KBM-7 (cell line): ENCODE data around the gene PPP1R9A.

Experiments used
- DNase-seq: peaks from one replicate; pipeline ENCODE4 v3.0.0-alpha.2; 2015
- in situ Hi-C: fragments of 300-500 bp; cut with MboI; formaldehyde crosslinking; loops from 2 replicates; pipeline ENCODE4 v1.14.3; 2020; ENCODE audit warnings: low sequenced_read_pairs, low pct_unique_long_range_greater_than_20kb, mixed read lengths

Gene PPP1R9A

DNA sequence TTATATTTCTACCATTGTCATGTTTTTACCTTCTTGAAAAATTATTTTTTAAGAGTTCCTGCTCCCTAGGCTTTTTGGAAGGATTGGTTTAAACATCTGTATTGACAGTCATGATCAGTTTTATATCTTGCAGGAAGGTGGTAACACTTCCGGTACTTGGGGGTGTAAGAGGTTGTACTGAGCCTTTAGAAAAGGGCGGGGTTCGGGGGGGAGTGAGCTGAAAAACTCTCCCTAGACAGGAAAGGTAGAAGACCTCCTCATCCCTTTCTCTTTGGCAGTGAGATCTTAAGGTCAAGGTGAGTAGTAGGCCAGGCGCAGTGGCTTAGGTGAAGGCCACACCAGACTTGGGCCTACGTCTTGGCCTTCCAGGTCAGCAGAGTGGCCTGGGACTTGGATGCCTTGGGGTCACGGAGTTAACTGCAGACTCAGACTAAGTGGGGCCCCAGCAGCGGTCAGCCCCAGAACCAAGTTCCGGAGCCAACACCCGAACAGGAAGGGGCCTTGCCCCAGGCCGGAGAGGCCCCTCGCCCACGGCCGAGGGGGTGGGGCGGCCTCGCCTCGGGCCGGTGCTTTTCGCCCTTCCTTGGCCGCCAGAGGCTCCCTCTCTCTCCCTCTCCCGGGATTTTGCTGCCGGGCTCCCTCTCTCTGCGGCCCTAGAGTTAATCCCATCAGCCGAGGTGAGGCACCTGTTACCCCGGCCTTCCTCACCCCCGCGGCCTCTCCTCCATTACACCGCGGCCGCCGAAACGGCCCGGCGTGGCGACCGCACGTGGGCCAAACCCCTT, at the start of gene PPP1R9A:
Gene PPP1R9A (plus strand): TSS at position 569 of the 785 bp plus-strand sequence. CDS start 2,520 bp downstream, outside the sequence.
- peak; percentile 3 for DNase-seq
- in situ Hi-C loops, result no loop called here

DNA sequence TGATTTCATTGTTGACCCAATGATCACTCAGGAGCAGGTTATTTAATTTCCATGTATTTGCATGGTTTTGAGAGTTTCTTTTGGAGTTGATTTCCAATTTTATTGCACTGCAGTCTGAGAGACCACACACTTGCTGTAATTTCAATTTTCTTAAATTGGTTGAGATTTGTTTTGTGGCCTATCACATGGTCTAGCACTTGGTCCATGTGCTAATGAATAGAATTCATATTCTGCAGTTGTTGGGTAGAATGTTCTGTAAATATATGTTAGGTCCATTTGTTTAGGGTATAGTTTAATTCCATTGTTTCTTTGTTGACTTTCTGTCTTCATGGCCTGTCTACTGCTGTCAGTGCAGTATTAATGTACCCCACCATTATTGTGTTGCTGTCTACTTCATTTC, 36.3 kb upstream of the PPP1R9A start:
- no peak for DNase-seq
- in situ Hi-C loops, result no loop called here

DNA sequence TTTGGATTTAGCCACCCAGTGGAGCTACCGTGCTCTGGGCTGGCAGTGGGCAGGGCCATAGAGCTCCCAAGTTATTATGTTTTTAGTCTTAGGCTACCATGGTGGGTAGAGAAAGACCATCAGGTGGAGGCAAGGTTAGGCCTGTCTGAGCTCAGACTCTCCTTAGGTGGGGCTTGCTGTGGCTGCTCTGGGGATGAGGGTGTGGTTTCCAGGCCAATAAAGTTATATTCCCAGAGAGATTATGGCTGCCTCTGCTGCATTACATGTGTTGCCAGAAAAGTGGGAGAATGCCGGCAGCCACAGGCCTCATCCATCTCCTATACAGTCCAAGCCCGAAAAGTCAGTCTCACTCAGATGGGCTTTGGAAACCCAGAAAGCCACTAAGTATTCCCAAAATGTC, 34.2 kb upstream of the PPP1R9A start:
- in situ Hi-C loops, result no loop called here
- no peak for DNase-seq

DNA sequence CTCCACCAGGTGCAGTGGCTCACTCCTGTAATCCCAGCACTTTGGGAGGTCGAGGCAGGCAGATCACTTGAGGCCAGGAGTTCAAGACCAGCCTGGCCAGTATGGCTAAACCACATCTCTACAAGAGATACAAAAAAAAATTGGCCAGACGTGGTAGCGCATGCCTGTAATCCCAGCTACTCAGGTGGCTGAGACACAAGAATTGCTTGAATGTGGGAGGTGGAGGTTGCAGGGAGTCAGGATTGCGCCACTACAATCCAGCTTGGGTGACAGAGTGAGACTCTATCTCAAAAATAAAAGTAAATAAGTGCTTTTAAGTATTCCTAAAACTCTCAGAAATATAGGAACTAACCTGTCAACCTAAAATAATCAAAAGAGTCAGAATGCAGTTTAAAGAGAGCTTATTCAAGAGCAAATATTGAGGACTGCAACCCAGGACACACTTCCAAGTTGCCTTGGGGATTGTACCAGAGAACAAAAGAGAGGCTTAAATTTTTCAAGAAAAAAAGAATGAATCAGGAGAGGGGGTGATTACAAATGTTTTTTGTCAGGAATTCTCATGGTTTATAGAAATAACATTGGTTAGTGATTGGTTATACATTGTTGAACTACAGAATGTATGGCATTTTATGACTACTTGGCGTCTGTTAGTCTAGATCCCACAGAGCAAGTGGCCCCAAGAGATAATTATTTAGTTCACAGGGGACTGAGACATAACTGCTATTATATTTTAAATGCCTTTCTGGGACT, 33.2 kb upstream of the PPP1R9A start:
- no peak for DNase-seq
- in situ Hi-C loops, result no loop called here

DNA sequence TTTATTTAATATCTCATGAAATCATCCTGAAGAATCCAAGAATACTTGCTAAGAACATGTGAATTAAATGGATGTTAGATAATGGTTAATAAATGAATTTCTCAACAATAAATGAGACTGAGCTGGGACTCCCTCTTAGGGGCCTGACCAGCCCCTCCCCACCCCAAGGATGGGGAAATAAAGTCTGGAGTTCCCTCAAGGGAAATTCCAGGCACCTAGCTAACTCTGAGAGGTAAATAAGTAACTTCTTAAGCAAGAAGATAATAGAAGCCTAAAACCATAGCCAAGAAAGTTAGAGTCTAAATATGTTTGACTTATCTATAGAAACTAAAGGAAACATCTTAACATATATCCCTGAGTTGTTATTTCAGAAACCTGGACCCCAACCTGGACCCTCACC, 32.2 kb upstream of the PPP1R9A start:
- in situ Hi-C loops, result no loop called here

DNA sequence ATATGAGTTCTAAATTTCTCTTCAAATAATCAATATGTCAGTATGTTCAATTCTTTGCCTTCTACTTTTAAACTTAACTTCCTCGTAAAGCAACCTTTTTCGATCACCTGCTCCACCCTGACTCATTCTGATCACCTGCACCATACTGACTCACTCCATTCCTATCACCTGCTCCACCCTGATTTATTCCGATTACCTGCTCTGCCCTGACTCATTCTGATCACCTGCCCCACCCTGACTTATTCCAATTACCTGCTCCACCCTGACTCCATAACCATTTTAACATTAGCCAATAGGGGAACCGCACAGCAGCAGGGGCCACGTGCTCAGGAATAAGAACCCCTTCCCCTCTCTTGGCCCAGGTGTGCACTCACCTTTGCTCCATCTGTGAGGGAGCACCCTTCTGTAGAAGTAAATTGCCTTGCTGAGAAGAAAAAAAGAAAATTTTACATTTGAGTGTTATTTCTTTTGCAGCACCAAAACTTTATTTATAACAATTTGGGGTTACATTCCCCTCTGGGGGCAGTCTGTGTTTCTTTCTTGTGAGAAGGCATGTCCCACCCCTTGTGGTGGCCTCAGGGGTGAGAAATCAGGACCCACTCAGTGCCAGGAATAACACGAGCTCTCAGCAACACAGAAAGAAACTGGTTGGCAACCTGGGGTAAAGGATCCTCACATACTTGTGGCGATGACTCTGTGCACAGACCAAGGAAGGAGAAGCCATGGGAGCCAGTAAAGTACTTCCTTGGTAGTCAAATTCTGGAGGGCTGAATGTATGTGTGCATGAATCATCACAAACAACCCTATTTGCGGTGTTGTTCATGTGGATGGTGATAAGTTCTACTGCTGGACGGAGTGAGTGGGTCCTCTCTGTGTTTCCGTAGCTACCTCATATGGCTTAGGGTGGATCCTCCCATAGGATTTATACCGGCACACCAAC, 29.4 kb upstream of the PPP1R9A start:
- in situ Hi-C loops, result no loop called here
- DNase-seq, result no peak

More for the DNA sequence above, 32.2 kb upstream of the PPP1R9A start:
- no peak for DNase-seq

DNA sequence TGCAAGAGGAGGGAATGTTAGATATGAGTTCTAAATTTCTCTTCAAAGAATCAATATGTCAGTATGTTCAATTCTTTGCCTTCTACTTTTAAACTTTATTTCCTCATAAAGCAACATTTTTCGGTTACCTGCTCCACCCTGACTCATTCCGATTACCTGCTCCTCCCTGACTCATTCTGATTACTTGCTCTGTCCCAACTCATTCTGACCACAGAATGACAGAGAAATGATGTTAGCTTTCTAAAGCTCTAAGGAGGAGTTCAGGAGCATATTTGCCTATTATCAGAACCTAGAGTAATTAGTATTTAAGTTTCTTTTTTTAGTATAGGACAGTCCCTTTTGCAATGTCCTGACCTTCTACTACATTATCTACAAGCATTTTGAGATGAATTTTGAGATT, 24.5 kb upstream of the PPP1R9A start:
- in situ Hi-C loops, result no loop called here
- DNase-seq, result no peak

DNA sequence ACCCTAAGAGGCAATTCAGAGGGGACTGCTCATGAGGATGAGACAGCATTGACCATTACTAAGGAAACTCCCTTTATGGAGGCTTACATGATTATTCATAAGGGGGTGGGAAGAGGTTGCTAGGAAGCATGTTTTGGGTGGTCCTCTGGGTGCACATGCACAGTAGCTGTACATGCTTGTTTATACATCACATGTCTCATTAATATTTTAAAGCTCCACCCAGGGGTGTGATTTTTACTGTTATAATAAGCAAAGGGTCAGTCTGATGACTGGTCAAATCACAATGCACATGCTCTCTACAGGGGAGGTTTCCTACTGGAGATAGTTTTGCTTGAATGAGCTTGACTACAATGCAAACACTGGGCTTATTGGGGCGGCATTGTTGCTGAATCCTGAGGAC, 23.8 kb upstream of the PPP1R9A start:
- no peak for DNase-seq
- in situ Hi-C loops, result no loop called here

DNA sequence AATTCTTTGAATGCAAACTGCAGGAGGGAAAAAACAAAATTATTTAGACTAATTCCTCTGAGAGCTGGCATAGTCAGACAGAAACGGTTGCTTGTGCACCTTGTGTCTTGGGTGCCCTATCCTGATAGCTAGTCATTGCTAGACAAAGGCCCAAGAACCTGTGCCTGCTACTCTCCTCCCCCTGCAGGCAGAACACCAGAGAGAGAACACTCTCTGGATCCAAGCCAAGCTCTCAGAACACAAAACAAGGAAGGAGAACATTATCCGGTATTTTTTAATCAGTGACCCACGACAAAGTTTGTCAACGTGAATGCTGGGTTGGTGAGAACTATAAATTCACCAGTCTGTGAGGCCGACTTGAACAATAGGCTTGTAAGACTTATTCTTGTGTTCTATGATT, 18.8 kb upstream of the PPP1R9A start:
- in situ Hi-C loops, result no loop called here
- peak; percentile 2 for DNase-seq

DNA sequence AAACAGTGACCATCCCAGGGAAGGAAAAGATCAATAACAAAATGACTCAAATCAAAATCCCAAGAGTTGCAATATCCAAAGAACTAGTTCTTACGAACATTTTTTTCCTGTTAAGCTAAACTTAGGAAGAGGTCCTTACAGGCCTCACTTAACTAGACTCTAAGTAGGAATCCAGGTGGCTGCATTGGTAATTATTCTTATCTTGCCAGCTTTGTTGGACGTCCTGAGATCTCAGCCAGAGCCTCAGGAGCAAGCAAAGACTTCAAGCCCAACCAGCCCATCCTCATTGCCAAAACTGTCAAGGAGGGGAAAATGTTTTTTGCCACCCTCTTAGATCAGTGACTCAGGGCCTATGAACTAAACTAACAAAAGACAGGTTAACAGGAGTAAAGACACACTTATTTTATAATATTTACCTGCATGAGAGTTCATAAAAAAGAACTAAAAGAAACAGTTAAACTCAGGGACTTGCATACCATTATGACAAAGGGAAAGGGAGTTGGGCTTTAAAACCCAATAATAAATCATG, 18.3 kb upstream of the PPP1R9A start:
- in situ Hi-C loops, result no loop called here
- no peak for DNase-seq

DNA sequence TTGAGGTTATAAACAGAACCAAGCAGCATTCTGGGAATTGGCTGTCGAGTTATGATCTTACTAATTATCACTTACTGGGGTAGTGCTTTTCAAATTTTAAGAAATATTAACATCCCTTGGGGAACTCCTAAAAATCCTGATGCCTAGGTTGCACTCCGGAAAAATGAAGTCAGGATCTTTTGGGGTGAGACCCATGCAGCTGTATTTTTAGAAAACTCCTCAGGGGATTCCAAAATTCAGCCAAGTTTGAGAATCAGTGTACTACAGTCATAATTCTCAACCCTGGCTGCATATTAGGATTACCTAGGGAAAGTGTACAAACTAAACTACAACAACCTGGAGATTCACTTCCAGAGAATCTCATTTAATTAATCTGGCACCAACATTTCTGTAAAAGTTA, 17.2 kb upstream of the PPP1R9A start:
- no peak for DNase-seq
- in situ Hi-C loops, result no loop called here

DNA sequence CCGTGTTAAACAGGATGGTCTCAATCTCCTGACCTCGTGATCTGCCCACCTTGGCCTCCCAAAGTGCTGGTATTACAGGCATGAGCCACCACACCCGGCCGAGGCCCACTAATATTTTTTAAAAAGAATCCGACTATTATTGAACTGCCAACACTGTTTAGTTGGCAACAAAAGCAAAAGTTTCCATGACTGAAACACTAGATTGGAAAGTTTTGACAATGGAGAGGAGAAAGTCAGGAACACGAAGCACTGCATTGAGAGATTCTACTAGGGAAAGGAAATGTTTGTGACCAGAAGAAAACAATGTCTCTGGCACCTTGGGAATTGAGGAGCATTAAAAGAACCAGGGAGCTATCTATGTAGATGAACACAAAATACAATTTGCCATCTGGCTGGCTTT, 13.7 kb upstream of the PPP1R9A start:
- in situ Hi-C loops, result no loop called here
- DNase-seq, result no peak

DNA sequence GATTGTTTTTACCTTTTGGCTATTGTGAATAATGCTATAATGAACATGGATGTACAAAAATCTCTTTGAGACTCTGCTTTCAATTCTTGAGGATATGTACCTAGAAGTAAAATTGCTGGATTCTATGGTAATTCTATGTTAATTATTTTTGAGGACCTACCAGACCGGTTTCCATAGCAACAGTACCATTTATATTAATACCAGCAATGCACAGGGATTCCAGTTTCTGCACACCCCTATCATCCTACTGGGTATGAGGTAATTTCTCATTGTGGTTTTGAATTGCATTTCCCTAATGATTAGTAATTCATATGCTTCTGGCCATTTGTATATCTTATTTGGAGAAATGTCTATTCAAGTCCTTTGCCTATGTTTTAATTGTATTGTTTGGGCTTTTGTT, 9.9 kb upstream of the PPP1R9A start:
- in situ Hi-C loops, result no loop called here
- DNase-seq, result no peak

DNA sequence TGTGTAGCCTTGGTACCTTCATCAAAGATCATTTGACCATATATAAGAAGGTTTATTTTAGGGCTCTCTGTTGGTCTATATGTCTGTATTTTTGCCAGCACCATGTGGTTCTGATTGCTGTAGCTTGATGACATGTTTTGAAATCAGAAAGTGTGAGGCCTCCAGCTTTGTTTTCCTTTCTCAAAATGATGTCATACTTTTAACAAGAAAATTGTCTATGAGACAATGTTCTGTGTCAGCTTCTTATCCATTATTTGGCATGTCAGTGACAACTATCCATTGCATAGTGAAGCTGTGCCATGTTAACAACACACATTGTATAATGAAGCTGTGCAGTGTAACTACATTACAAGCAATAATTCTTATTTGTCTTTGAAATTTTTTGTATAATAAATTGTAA, 9.1 kb upstream of the PPP1R9A start:
- DNase-seq, result no peak
- in situ Hi-C loops, result no loop called here

DNA sequence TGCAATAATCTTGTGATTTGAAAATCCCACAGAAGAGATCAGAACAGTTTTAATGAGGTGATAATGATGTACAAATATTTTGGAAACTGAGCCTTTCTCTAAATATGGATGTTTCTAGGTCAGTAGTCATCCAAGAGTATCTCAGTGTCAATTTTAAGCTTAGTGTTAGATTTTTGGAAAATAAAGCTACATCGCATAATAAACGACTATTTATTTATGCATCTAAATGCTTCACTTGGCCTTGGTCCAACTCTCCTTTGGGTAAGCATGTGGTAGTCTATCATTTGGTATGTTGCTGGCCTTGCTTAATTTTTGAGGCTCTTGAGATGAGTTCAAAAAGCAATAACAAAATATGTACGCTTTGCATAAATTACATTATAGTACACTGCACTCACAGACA, 5.4 kb upstream of the PPP1R9A start:
- DNase-seq, result no peak
- in situ Hi-C loops, result no loop called here

DNA sequence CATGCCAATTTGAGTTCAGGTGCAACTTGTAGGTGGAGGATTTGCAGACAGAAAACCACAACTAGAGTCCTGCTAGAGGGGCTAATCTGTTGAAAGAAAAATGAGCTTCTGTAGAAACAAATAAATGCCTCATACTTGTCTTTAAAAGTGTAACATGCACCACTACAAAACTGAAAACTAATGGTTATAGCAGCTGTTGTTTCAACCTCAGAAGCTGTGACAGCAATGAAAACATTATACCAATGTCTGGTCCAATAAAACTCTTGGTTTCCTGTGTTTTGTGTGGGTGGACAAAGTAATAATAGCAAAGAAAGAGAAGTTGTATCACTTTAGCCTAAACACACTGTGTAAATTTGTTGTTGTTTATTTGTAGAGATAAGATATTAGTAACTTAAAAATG, 3.4 kb upstream of the PPP1R9A start:
- in situ Hi-C loops, result no loop called here
- no peak for DNase-seq

DNA sequence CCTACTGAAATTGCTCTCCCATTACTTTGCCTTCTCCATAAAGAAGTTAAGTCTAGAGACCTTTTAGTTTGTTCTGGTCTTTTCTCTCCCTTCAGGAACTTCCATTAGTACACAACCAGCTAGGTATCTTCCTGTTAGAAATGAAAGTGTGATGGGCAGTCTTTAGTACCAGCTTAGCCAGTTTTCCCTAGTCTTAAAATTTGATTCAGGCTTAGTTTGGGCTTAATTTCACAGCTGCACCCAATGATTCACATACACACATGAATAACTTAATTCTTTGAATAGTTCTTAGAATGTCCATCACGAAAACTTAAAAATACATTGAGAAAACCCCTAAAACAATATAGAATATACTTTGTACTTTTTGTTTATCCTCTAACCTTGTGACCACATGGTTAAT, 2.4 kb upstream of the PPP1R9A start:
- DNase-seq, result no peak
- in situ Hi-C loops, result no loop called here

DNA sequence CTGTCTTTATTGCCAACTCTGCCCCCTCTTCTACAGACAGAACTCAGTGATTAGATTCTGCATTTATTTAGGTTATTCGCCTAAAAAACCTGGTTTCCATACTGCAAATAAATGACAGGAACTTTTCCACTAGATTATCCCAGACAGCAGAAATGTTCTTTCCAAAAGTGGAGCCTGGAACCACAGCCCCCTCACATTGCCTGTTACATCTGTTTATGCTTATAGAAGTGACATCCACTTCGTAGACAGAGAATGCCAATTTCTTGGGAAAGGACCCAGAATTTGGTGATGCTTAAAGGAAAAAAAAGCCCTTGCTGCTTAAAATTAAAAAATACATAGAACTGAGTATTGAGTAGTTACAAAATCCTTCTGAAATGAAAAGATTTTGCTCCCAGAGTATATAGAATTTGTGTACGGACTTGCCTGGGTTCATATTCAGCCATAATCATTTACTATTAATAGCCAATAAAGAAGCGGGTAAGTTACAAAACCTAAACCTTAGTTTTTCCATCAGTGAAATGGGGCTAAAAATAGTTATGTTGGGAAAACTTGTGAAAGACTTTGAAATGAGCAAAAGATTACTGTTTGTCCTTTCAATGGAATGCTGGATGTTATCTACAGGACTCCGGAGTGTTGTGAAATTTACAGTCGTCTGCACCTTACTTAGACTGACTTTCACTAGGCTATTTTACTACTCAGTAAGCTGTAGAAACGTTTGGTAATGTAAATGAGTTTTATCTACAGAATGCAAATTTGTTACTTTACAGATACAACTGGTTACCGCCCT, 1.1 kb upstream of the PPP1R9A start:
- DNase-seq, result no peak
- in situ Hi-C loops, result no loop called here

DNA sequence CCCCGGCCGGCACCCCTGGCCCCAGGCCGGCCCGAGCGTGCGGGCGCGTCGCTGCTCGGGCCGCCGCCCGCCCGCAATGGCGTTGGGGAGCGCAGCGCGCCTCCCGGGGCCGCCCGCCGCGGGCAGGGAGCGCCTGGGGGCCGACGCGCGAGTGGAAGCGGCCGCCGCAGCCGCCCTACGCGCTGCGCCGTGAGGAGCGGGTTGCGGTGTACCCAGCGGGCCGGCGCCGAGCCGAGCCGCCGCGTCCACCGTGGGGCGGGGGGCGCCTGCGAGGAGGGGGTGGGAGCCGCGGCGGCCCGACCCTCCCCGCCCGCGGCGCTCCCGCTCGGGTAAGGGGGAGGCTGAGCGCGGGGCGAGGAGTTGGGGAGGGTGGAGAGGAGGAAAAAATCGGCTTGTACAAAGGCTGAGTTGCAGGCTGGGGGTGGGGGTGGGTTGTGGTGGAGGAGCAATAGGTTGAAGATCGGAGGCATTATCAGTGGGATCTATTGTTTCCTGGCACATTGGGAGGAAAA, 473 bp downstream of the PPP1R9A start:
- no peak for DNase-seq

More for the DNA sequence above, 473 bp downstream of the PPP1R9A start:
- in situ Hi-C loops, result no loop called here
